ENCODE results near the gene POU4F1.

The POU4F1 gene

GRCh38 chr13:78562237-78562889 is 41.0 kb downstream of the POU4F1 start:
- CTCF ChIA-PET: no interaction called here
- POLR2A ChIA-PET: no interaction called here
- DNase-seq (ENCODE audit: low read depth, low spot score): no peak
- H3K4me3 ChIP-seq (ENCODE audit: low read depth, low read length): no peak overlapping the region
- no peak for TF ChIP-seq CTCF (IDR thresholded peaks at IDR 0.05; ENCODE audit: insufficient read depth, low read length, missing control alignments)
